Erythroblast (primary cell): ENCODE measurements around the gene PIP4K2A.

ENCODE experiments used
- DNase-seq, 2 experiments: peaks; one replicate each; lab custom pipeline; 2025; lab: John Stamatoyannopoulos, UW
- GATA1 ChIP-seq: IDR thresholded peaks from 2 replicates; pipeline ENCODE4 v1.6.1; 2011; ENCODE audit warnings: low read depth, mild to moderate bottlenecking, control low read depth, low read length, moderate library complexity
- POLR2A ChIP-seq: IDR thresholded peaks from 2 replicates; pipeline ENCODE4 v1.6.1; 2011; ENCODE audit warnings: mild to moderate bottlenecking, low read length

The PIP4K2A gene

DNA sequence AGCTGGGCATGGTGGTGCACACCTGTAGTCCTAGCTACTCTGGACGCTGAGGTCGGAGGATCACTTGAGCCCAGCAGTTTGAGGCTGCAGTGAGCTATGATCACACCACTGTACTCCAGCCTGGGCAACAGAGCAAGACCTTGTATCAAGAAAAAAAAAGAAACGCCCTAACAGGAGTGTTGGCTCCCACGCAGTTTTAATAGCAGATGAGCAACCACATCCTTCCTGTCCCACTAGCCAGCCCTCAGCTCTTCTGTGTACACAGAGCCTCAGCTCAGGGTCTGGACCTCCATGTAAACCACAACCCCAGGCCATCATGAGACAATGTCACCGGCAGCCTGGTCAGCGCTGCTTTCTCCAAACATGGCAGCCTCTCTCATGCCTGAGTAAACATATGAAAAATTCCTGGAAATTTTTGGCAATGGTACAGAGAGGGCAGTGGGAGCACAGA is 108.2 kb downstream of the PIP4K2A start:
- no peak for TF ChIP-seq GATA1
- TF ChIP-seq POLR2A, result no peak
- DNase-seq, result no peak

DNA sequence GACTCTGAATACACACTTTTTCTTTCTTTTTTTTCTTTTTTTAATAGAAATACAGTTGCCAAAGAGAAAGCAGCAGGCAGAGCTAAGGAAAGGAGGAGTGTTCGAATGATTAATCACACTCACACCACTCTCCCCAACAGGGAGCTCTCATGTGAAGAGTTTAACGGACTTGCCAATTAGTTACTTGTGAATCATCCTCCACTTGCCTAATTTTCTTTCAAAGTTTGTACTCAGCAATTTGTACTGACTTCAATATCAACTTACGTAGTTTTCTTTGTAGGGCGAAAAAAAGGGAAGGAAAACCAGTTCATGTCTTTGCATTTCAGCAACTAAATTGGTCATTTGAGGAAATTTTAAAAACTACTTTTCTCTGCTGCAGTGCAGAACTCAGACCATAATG is 109.2 kb downstream of the PIP4K2A start:
- no peak for TF ChIP-seq GATA1
- no peak for TF ChIP-seq POLR2A
- DNase-seq, result no peak

DNA sequence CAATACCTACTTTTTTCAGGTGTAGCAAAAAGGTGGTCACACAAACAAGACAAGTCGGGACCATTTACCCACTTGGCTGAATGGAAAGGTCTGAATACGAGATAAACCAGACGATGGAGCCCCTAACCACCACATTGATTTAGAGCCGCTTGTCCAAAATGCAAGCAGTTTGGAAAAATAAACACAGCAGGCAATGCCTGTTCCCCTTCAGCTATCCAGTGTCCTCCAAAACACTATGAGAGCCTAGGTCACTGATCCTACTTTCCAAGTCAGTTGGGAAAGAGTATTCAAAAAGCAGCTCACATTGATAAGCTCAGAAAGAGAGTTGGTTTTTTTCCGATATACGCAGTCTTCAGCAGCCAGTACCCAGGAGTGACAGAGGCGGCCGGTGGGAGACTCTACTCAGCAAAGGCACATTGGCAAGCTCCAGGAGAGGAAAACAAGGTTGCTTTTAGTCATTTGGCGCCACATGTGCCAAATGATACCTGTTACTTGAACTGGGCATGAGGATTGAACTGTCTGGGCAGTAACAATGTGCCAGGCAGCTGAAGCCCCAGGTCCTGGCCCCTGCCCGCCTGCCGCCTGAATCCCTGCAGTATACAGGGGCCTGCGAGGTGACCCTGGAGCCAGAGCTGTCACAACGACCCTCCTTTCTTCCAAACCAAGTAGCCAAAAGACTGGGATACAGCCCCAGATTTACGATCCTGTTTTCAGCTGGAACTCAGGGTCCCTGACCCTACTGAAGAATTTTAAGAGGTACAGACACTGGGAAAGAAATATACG is 109.8 kb downstream of the PIP4K2A start:
- no peak for DNase-seq
- TF ChIP-seq POLR2A, result no peak
- no peak for TF ChIP-seq GATA1

DNA sequence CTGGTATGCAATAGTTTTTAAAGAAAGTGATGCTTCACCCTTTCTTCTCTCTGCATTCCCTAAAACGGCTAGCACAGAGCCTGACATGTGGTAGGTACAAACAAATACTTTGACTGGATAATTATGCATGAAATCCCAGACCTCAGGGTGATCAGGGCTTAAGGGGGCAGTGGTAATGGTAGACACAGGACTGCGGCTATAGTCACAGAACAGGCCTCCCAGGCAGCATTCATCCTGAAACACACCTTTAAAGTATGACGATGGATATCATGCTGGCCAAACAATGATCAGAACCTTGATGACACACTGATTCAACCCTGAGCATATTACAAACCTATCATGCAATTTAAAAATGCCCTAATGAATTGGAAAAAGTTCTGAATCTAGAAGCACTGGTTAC is 110.8 kb downstream of the PIP4K2A start:
- TF ChIP-seq GATA1, result no peak
- no peak for TF ChIP-seq POLR2A
- DNase-seq, result no peak

DNA sequence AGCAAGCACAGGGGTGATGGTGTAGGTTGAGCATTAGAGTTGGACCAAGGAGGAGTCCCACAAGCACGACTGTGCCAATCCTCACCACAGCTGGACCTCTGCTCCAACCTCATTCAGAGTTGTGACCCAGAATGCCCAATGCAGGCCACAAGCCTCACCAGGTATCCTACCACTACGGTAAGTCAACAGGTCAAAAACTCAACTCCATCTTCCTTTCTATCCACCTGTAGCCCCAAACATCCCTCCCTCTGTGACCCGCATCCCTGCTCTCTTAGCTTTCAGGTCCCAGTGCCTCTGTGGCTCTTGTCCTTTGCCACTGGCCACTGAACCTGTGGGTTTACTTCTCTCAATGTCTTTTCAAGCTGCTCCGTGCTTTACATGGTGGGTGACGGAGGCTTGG is 112.8 kb downstream of the PIP4K2A start:
- no peak for DNase-seq

DNA sequence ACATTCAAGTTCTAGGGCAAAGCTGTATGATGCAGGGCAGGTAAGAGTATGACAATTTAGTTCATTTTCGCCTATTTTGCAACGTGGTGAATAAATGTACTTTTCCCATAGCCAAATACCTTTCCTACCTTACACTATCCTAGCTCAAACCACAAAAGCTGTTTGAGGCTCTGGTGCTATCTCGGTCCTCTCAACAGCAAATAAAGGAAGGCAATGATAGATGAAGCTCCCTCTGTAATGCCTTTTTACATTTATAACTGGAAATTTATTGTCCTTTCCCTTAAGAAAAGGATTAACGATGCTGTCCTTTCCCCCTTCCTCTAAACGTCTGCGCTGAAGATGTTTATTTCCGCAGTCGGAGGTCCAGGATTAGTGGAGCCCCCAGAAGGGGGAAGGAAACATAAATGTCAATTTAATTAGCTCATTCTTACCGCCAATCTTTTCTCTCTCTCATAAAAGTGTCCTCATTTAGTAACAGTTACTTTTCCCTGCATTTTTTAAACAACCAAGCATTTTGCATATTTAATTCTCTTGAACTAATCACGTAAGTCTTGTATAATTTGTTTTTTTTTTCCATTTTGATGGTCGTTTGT is 114.6 kb downstream of the PIP4K2A start:
- DNase-seq, result no peak
- no peak for TF ChIP-seq GATA1
- TF ChIP-seq POLR2A, result no peak

More for the DNA sequence above, 112.8 kb downstream of the PIP4K2A start:
- no peak for TF ChIP-seq GATA1
- TF ChIP-seq POLR2A, result no peak

DNA sequence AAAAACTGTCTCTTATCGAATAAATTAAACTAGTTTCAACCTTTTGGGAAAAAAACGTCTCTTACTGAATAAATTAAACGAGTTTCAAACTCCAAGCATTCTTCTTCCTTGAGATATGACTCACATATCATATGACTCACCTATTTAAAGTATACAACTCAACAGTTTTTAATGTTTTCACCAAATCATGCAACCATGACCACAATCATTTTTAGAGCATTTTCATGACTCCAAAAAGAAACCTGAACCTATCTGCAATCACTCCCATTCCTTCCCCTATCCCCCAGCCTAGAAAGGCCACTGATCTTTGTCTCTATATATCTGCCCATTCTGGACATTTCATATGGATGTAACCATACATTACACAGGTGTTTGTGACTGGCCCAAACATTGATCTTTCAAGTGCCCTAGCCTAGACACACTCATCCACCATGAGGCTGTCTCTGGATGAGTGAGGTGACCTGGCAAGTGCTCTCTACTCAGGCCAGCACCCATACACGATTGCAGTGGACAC is 115.3 kb downstream of the PIP4K2A start:
- DNase-seq, result peak; percentile 21 to 56
- TF ChIP-seq POLR2A, result no peak

DNA sequence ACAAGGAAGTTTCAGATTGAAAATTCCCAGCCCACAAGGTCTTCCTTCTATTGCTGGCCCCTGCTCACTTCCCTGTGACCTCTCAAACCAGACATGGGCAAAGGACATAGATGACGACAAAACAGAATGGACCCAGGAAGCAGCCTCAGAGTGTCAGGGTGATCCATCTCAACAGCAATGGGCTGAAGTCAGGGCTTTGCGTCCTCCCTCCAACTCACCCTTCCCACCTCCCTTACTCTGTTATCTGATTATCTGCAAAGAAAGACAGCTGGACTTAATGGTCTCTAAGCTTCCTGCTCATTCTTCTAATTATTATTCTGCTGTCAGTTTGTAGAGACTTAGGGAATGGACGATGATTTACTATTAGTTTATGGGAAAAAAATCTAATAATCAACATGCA is 115.9 kb downstream of the PIP4K2A start:
- DNase-seq, result no peak
- no peak for TF ChIP-seq POLR2A
- no peak for TF ChIP-seq GATA1

DNA sequence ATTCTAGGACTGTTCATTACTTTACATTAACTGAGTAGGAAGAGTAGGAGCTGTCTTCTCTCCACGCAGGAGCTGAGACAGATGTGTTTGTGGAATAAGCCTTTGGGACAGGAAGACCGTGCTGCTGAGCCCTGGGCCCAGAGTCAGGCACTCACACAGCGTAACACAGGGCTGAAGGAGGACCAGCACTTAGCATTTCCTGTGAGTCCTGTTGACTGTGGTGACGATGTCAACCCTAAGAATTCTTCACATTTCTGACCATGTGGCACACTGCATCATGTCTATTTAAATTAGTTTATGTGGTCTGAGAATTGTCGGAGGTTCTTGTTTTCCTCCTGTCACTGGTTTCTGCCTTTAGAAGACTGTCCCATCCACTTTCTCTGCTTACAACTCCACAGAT is 117.2 kb downstream of the PIP4K2A start:
- DNase-seq, result no peak

DNA sequence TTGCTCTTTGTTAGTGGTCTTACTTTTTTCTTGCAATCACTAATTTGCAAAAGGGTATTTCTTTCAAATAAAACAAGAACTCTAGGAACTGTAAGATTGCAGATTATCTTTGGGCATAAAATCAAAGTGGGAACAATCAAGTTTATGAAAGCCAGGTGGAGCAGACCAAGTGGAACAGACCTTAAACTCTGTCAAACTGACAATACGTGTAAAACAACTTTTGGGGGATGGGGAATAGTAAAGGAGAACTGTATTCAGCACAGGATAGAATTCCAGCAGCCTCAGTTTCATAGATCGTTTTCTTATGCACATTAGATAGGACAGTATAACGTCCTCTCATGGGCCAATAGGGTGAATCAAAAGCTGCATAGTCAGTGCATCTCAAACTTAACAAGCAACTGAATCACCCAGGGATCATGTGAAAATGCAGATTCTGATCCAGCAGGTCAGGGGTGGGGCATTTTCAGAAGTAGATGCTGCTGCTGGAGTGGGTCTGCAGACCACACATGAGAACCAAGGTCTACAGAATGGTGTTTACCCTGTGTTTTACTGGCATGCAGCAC is 120.7 kb downstream of the PIP4K2A start:
- TF ChIP-seq POLR2A (no peak), GATA1 (no peak)

More for the DNA sequence above, 117.2 kb downstream of the PIP4K2A start:
- TF ChIP-seq GATA1, result no peak
- no peak for TF ChIP-seq POLR2A

DNA sequence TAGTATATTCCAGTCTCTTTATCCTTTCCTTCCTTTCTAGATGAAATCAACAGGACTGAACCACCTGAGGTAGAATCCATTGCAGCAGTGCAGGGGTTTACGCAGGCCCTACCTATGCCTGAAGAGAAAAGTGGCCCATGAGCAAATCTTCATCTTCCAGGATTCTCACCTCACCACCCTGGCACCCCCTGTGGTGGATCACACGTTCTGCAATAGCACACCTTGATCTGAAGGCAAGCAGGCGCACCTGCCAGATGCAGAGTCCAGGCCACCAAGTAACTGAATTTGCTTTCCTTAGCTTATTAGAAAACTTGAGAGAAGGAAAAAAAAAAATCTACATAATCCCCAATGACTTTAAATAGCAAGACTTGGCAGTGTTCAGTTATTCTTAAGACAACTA is 121.4 kb downstream of the PIP4K2A start:
- TF ChIP-seq POLR2A (no peak), GATA1 (no peak)
- DNase-seq, result no peak

More for the DNA sequence above, 120.7 kb downstream of the PIP4K2A start:
- DNase-seq, result no peak

DNA sequence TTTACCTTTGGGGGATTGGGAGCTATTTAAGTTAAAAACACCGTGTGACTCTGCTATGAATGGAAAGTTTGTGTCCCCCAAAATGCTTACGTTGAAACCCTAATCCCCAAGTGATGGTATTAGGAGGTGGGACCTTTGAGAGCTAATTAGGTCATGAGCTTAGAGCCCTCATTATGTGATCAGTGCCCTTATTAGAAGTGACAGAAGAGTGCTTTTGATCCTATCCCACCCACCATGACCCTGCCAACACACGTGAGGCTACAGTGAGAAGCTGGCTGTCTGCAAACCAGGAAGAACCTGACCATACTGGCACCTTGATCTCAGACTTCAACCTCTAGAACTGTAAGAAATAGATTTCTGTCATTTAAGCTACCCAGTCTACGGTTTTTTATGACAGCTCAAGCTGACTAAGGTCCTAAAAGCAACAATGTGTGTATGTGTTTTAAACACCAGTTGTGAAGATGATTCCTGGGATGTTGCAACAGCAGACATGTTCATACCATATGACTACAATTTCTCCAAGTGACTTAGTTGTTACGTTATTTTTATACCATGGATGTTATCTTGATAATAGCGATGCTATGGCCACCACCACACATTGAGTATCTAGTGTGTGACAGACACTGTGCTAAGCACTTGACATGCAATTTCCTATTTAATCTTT is 124.4 kb downstream of the PIP4K2A start:
- no peak for TF ChIP-seq GATA1
- no peak for TF ChIP-seq POLR2A
- DNase-seq, result no peak

DNA sequence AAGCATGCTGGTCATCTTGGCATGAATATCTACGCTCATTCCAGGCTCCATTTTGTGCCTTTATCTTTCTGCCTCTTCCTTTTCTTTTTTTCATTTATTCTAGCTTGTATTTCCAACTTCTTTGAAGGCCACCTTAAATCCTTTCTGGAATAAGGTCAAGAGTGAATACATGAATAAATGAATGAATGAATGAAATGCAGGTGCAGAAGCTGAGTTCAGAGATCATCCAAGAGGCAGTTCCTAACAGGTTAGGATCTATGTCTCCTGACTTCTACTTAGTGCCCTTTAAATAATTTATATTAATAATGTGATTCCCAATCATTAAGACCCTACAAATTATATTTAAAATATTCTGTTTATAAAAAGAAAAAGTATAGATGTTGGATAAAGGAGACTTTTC is 125.9 kb downstream of the PIP4K2A start:
- no peak for DNase-seq
- TF ChIP-seq GATA1, result no peak
- TF ChIP-seq POLR2A, result no peak

DNA sequence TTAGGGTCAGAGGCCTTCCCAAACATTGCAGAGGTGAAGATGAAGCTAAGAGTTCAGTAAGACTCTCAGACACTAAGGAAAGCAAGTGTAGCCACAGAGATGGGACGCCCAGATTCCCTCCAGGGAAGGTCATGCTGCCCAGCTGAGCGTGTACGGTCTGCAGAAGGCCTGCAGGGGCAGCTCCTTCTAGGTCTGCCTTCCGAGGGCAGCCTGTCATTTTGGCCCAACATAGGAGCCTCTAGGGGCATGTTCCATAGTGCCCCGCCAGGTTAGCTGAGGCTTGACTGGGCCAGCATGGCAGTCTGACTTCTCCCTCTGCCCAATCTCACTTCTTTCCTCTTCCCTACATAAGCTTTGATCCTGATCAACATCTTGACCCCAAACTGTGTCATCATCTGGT is 130.7 kb downstream of the PIP4K2A start:
- no peak for DNase-seq
- TF ChIP-seq POLR2A, result no peak
